ENCODE data around the gene THSD4. TPM values are rescaled to one million over a fixed set of nuclear protein-coding genes. Genes with fewer than 3 reads are reported as not detected.

The THSD4 gene
- total and polyA plus RNA-seq, 4 donors, result 6.0 to 42.4 (median 18.5) TPM

DNA sequence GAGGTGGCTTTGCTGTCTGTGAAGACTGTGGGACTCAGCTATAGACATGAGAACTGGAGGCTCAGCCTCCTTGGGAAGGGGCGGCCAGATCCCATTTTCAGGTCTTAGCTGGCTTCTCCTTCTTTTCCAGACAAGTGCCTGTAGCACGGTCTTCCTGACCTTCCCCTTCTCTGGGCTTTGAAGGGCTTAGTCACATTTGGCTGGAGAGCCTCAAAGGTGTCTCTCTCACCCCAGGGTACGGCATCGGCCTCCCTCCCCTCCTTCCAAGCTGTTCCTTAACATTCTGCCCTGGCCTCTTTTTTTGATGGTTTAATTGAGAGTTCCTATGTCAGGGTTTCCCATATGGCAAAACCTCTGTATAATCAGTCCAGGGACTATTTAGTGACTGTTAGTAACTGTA lies 242.7 kb downstream of the THSD4 start:
- no peak overlapping the region for H3K27ac ChIP-seq (ENCODE audit: low read depth in 1 of 2, low read length in 1 of 2)
- TF ChIP-seq, protein P1, sequence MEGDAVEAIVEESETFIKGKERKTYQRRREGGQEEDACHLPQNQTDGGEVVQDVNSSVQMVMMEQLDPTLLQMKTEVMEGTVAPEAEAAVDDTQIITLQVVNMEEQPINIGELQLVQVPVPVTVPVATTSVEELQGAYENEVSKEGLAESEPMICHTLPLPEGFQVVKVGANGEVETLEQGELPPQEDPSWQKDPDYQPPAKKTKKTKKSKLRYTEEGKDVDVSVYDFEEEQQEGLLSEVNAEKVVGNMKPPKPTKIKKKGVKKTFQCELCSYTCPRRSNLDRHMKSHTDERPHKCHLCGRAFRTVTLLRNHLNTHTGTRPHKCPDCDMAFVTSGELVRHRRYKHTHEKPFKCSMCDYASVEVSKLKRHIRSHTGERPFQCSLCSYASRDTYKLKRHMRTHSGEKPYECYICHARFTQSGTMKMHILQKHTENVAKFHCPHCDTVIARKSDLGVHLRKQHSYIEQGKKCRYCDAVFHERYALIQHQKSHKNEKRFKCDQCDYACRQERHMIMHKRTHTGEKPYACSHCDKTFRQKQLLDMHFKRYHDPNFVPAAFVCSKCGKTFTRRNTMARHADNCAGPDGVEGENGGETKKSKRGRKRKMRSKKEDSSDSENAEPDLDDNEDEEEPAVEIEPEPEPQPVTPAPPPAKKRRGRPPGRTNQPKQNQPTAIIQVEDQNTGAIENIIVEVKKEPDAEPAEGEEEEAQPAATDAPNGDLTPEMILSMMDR (IDR thresholded peaks at IDR 0.05; ENCODE audit: control extremely low read depth, extremely low read depth), result no peak
- no peak overlapping the region for H3K9ac ChIP-seq (ENCODE audit: insufficient read depth in 1 of 2, low read length in 2 of 2)
- peaks cover 6 to 41% (median 24%) of the 10 kb centered on the region in 5 donors for H3K4me1 ChIP-seq (ENCODE audit: control insufficient read depth in 5 of 5, insufficient read depth in 5 of 5, low read length in 5 of 5)
- 89 to 96% methylated on average over 4 of the region's 4 CpGs for WGBS, 2 donors
- H3K27me3 ChIP-seq (ENCODE audit: control insufficient read depth in 3 of 3, insufficient read depth in 3 of 3, low read length in 2 of 3), result no peaks in the 10 kb centered on the region
- DNase-seq (no peak), ATAC-seq (ENCODE audit: insufficient read depth, low FRiP score) (no peak)
- no peaks in the 10 kb centered on the region for H3K36me3 ChIP-seq (ENCODE audit: control insufficient read depth in 4 of 4, insufficient read depth in 4 of 4, low read length in 4 of 4)
- no peaks in the 10 kb centered on the region for H3K9me3 ChIP-seq (ENCODE audit: control insufficient read depth in 4 of 4, insufficient read depth in 3 of 4, low read length in 3 of 4)
- H3K4me3 ChIP-seq, result no peak overlapping the region

DNA sequence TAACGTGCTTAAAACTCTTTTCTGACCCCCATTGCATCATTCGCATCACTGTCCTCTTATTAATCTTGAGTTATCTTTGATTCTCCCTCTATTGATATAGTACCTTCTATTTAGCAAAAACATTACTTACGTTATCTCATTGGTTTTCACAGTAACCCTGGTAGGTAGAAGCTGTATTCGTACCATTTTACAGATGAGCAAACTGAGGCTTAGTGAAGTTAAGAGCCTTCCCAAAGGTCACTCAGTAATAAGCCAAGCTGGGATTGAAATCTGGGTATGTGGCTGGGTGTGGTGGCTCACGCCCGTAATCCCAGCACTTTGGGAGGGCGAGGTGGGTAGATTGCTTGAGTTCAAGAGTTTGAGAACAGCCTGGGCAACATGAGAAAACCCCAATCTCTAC lies 244.0 kb downstream of the THSD4 start:
- DNase-seq, result no peak
- Histone ChIP-seq H3K4me1 (ENCODE audit: control insufficient read depth in 5 of 5, insufficient read depth in 5 of 5, low read length in 5 of 5) (peaks cover 6 to 30% (median 18%) of the 10 kb centered on the region in 5 donors), H3K27me3 (ENCODE audit: control insufficient read depth in 3 of 3, insufficient read depth in 3 of 3, low read length in 2 of 3) (no peaks in the 10 kb centered on the region), H3K9ac (ENCODE audit: insufficient read depth in 1 of 2, low read length in 2 of 2) (no peak overlapping the region), H3K27ac (ENCODE audit: low read depth in 1 of 2, low read length in 1 of 2) (no peak overlapping the region), H3K9me3 (ENCODE audit: control insufficient read depth in 4 of 4, insufficient read depth in 3 of 4, low read length in 3 of 4) (no peaks in the 10 kb centered on the region), H3K4me3 (no peak overlapping the region), H3K36me3 (ENCODE audit: control insufficient read depth in 4 of 4, insufficient read depth in 4 of 4, low read length in 4 of 4) (no peaks in the 10 kb centered on the region)
- TF ChIP-seq, protein P1 (IDR thresholded peaks at IDR 0.05; ENCODE audit: control extremely low read depth, extremely low read depth), result no peak
- no peak for ATAC-seq (ENCODE audit: insufficient read depth, low FRiP score)
- WGBS, 2 donors, result 91 to 96% methylated on average over 7 of the region's 7 CpGs

DNA sequence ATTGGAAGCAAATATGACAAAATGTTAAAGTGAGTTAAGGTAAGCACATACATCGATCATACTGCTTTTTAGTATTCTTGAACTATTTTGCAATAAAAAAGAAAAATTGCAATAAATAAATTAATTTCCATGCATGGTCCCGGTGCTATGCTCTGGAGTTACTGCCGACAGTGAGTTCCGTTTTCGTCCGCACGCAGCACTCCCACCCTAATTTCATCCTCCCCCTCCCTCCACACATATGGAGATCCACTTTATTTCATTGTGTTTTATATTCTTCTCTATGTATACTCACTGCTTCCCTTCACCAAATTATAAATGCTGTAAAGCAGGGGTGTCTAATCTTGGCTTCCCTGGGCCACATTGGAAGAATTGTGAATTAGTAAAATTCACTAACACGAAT lies 247.3 kb downstream of the THSD4 start:
- TF ChIP-seq, protein P1 (IDR thresholded peaks at IDR 0.05; ENCODE audit: control extremely low read depth, extremely low read depth), result no peak
- 91 to 96% methylated on average over 8 of the region's 8 CpGs for WGBS, 2 donors

More for the DNA sequence above, 247.3 kb downstream of the THSD4 start:
- ATAC-seq (ENCODE audit: insufficient read depth, low FRiP score) (no peak), DNase-seq (no peak)
- no peak overlapping the region for H3K4me3 ChIP-seq
- H3K36me3 ChIP-seq (ENCODE audit: control insufficient read depth in 4 of 4, insufficient read depth in 4 of 4, low read length in 4 of 4), result no peaks in the 10 kb centered on the region
- peaks cover 0 to 14% (median 8%) of the 10 kb centered on the region in 5 donors for H3K4me1 ChIP-seq (ENCODE audit: control insufficient read depth in 5 of 5, insufficient read depth in 5 of 5, low read length in 5 of 5)
- H3K27ac ChIP-seq (ENCODE audit: low read depth in 1 of 2, low read length in 1 of 2), result no peak overlapping the region
- no peak overlapping the region for H3K9ac ChIP-seq (ENCODE audit: insufficient read depth in 1 of 2, low read length in 2 of 2)
- no peaks in the 10 kb centered on the region for H3K27me3 ChIP-seq (ENCODE audit: control insufficient read depth in 3 of 3, insufficient read depth in 3 of 3, low read length in 2 of 3)
- H3K9me3 ChIP-seq (ENCODE audit: control insufficient read depth in 4 of 4, insufficient read depth in 3 of 4, low read length in 3 of 4), result no peaks in the 10 kb centered on the region

Data from lung (tissue), 12 donors.